IMR-90 (cell line): ENCODE results near the gene DICER1. TPM values are rescaled to one million over a fixed set of nuclear protein-coding genes. Genes with fewer than 3 reads are reported as not detected.
A peak's percentile ranks its signal among the peaks of the same experiment; 100 is the strongest.

Experiments
- ATAC-seq: fragments of 200-7000 bp; cut with Tn5 transposase; 2 replicates; pipeline ENCODE4 v1.9.1; 2020; ENCODE audit warnings: low read depth, mild to moderate bottlenecking, moderate library complexity
- BruUV-seq: library from RNA; stranded (reverse); fragments of 400-500 nt; replicated peaks from 2 replicates; lab custom pipeline; 2021; lab: Mats Ljungman, UMichigan
- CTCF ChIA-PET: fragments of 300-600 bp; formaldehyde crosslinking; extraction: SDS; loops from one replicate; lab custom pipeline; 2021; ENCODE audit warnings: antibody characterized with exemption; lab: Yijun Ruan, JAX
- POLR2A ChIA-PET: fragments of 300-600 bp; sonication (Branson Sonifier 250); formaldehyde crosslinking; loops from one replicate; lab custom pipeline; 2022; ENCODE audit warnings: antibody characterized with exemption; ENCODE audit not compliant: unreplicated experiment; lab: Charles Lee
- DNase-seq: peaks from one replicate; pipeline ENCODE4 v3.0.0; 2013
- H2AFZ ChIP-seq: replicated peaks from 2 replicates; pipeline ENCODE3; 2013; ENCODE audit warnings: low read length, mild to moderate bottlenecking; ENCODE audit not compliant: poor library complexity
- H2AK5ac ChIP-seq: 2 replicates; pipeline ENCODE4 v1.6.1; 2013; ENCODE audit warnings: low read depth, low read length, inconsistent platforms
- H2AK9ac ChIP-seq: replicated peaks from 2 replicates; pipeline ENCODE3; 2013; ENCODE audit warnings: mild to moderate bottlenecking, low read depth, low read length, moderate library complexity; ENCODE audit not compliant: poor library complexity
- H2BK120ac ChIP-seq: 2 replicates; pipeline ENCODE4 v1.6.1; 2013; ENCODE audit warnings: low read depth, low read length, inconsistent platforms
- H2BK15ac ChIP-seq: 3 replicates; pipeline ENCODE4 v1.6.1; 2013; ENCODE audit warnings: low read depth, low read length, inconsistent platforms
- H2BK20ac ChIP-seq: 2 replicates; pipeline ENCODE4 v1.6.1; 2013; ENCODE audit warnings: low read depth, mild to moderate bottlenecking, inconsistent platforms, low read length, moderate library complexity
- H2BK5ac ChIP-seq: 2 replicates; pipeline ENCODE4 v1.6.1; 2013; ENCODE audit warnings: mild to moderate bottlenecking, low read depth, low read length, inconsistent platforms; ENCODE audit not compliant: poor library complexity, severe bottlenecking
- H3K14ac ChIP-seq: replicated peaks from 2 replicates; pipeline ENCODE4 v1.6.1; 2013; ENCODE audit warnings: low read depth, low read length, inconsistent platforms
- H3K18ac ChIP-seq: 2 replicates; pipeline ENCODE4 v1.6.1; 2013; ENCODE audit warnings: low read depth, low read length, control low read depth
- H3K23ac ChIP-seq: 2 replicates; pipeline ENCODE4 v1.6.1; 2013; ENCODE audit warnings: low read depth, low read length, inconsistent platforms
- H3K27ac ChIP-seq: 2 replicates; pipeline ENCODE4 v1.5.1; 2013; ENCODE audit warnings: mild to moderate bottlenecking, control low read depth, low read length; ENCODE audit not compliant: insufficient read depth
- H3K27me3 ChIP-seq: 2 replicates; pipeline ENCODE4 v1.6.1; 2013; ENCODE audit warnings: low read length; ENCODE audit not compliant: control insufficient read depth, insufficient read depth
- H3K36me3 ChIP-seq: 2 replicates; pipeline ENCODE4 v1.6.1; 2013; ENCODE audit warnings: low read length, mixed read lengths; ENCODE audit not compliant: control insufficient read depth, insufficient read depth
- H3K4ac ChIP-seq: 2 replicates; pipeline ENCODE4 v1.6.1; 2013; ENCODE audit warnings: low read depth, low read length, inconsistent platforms
- H3K4me1 ChIP-seq: 2 replicates; pipeline ENCODE4 v1.6.1; 2013; ENCODE audit warnings: low read length, mixed read lengths; ENCODE audit not compliant: control insufficient read depth, insufficient read depth
- H3K4me2 ChIP-seq: 2 replicates; pipeline ENCODE4 v1.6.1; 2013; ENCODE audit warnings: low read depth, mild to moderate bottlenecking, control low read depth, low read length, moderate library complexity
- H3K4me3 ChIP-seq: 2 replicates; pipeline ENCODE4 v1.5.1; 2013; ENCODE audit warnings: low read depth, mild to moderate bottlenecking, control low read depth, low read length, moderate library complexity; ENCODE audit not compliant: insufficient read depth
- H3K56ac ChIP-seq: 2 replicates; pipeline ENCODE4 v1.6.1; 2013; ENCODE audit warnings: low read length, inconsistent platforms; ENCODE audit not compliant: insufficient read depth; ENCODE audit errors: extremely low read depth
- H3K79me1 ChIP-seq, 2 experiments: 2 replicates each; pipeline ENCODE4 v1.6.1; 2013; ENCODE audit warnings: low read length in 2 of 2, inconsistent platforms in 1 of 2, low read depth in 1 of 2
- H3K9ac ChIP-seq: 2 replicates; pipeline ENCODE4 v1.6.1; 2013; ENCODE audit warnings: low read depth, low read length, control low read depth
- H3K9me1 ChIP-seq: 2 replicates; pipeline ENCODE4 v1.6.1; 2013; ENCODE audit warnings: low read length, inconsistent platforms; ENCODE audit not compliant: insufficient read depth
- H3K9me3 ChIP-seq: 2 replicates; pipeline ENCODE4 v1.6.1; 2013; ENCODE audit warnings: low read length; ENCODE audit not compliant: control insufficient read depth, insufficient read depth
- H4K20me1 ChIP-seq: 2 replicates; pipeline ENCODE4 v1.6.1; 2013; ENCODE audit warnings: low read length, inconsistent platforms; ENCODE audit not compliant: insufficient read depth
- H4K5ac ChIP-seq: 2 replicates; pipeline ENCODE4 v1.6.1; 2013; ENCODE audit warnings: mild to moderate bottlenecking, low read depth, low read length, control low read depth
- H4K8ac ChIP-seq, 2 experiments: 2 replicates each; pipeline ENCODE4 v1.6.1; 2013; ENCODE audit warnings: low read depth in 2 of 2, low read length in 2 of 2, control low read depth in 1 of 2, inconsistent platforms in 1 of 2
- H4K91ac ChIP-seq: 2 replicates; pipeline ENCODE4 v1.6.1; 2013; ENCODE audit warnings: low read depth, low read length, inconsistent platforms; ENCODE audit not compliant: insufficient read depth
- BHLHE40 ChIP-seq: fragments of 150-350 bp; IDR thresholded peaks from 2 replicates; pipeline ENCODE4 v1.6.1; 2016; ENCODE audit warnings: mild to moderate bottlenecking, low read depth, low read length
- CEBPB ChIP-seq: IDR thresholded peaks from 2 replicates; pipeline ENCODE4 v1.6.1; 2012; ENCODE audit warnings: low read depth, low read length, improper control_type of control experiment
- CHD1 ChIP-seq: IDR thresholded peaks from 2 replicates; pipeline ENCODE4 v1.6.1; 2012; ENCODE audit warnings: low read depth, low read length, improper control_type of control experiment
- FOS ChIP-seq: fragments of 150-350 bp; IDR thresholded peaks from 2 replicates; pipeline ENCODE4 v1.6.1; 2016; ENCODE audit warnings: low read depth, low read length
- MAFK ChIP-seq: IDR thresholded peaks from 2 replicates; pipeline ENCODE4 v1.6.1; 2012; ENCODE audit warnings: low read depth, low read length, improper control_type of control experiment
- MAZ ChIP-seq: IDR thresholded peaks from 2 replicates; pipeline ENCODE4 v1.6.1; 2012; ENCODE audit warnings: low read depth, mild to moderate bottlenecking, low read length, improper control_type of control experiment, moderate library complexity, borderline replicate concordance
- NFE2L2 ChIP-seq: fragments of 150-350 bp; IDR thresholded peaks from 2 replicates; pipeline ENCODE4 v1.6.1; 2016; ENCODE audit warnings: low read depth, mild to moderate bottlenecking, low read length
- POLR2A ChIP-seq: IDR thresholded peaks from 2 replicates; pipeline ENCODE4 v1.6.1; 2012; ENCODE audit warnings: mild to moderate bottlenecking, low read depth, low read length
- RAD21 ChIP-seq: IDR thresholded peaks from 2 replicates; pipeline ENCODE4 v1.6.1; 2012; ENCODE audit warnings: low read length, improper control_type of control experiment
- RCOR1 ChIP-seq: IDR thresholded peaks from 2 replicates; pipeline ENCODE4 v1.6.1; 2012; ENCODE audit warnings: mild to moderate bottlenecking, low read length, improper control_type of control experiment; ENCODE audit not compliant: insufficient replicate concordance
- RFX5 ChIP-seq: IDR thresholded peaks from 2 replicates; pipeline ENCODE4 v1.8.0; 2012; ENCODE audit warnings: low read depth, mild to moderate bottlenecking, low read length, moderate library complexity
- SMC3 ChIP-seq: fragments of 150-350 bp; IDR thresholded peaks from 2 replicates; pipeline ENCODE4 v1.6.1; 2016; ENCODE audit warnings: low read depth, mild to moderate bottlenecking, antibody characterized with exemption, low read length, moderate library complexity
- WGBS, 2 experiments: methylation state at CpG; one replicate each; pipeline versions ENCODE4 v1.1.5 to v1.1.7; 2013; ENCODE audit warnings: missing lambda C conversion rate in 2 of 2; ENCODE audit not compliant: insufficient read length in 1 of 2; ENCODE audit errors: extremely low coverage in 2 of 2; 5-methylcytosine and 5-hydroxymethylcytosine counted together
- dilution Hi-C: fragments of 300-500 bp; cut with HindIII; formaldehyde crosslinking; loops from one replicate; pipeline ENCODE4 v1.14.3; 2018; ENCODE audit warnings: low sequenced_read_pairs; ENCODE audit not compliant: unreplicated experiment
- in situ Hi-C: fragments of 300-500 bp; cut with MboI; formaldehyde crosslinking; loops from 3 replicates; pipeline ENCODE4 v1.14.3; 2019; ENCODE audit warnings: low sequenced_read_pairs, inconsistent platforms, mixed read lengths
- intact Hi-C: fragments of 100-400 bp; cut with micrococcal nuclease; formaldehyde crosslinking; loops from 2 replicates; pipeline ENCODE4 v1.10.0; 2022
- polyA plus RNA-seq, 3 experiments: library from polyadenylated mRNA; depleted of rRNA; stranded (reverse); fragments of >200 nt; gene quantifications; 2 replicates each; pipeline ENCODE4 v1.2.3, GENCODE V29; 2012; ENCODE audit warnings: low replicate concordance in 1 of 3
- total RNA-seq: library from RNA; depleted of rRNA; stranded (reverse); fragments of >200 nt; gene quantifications from 2 replicates; pipeline ENCODE4 v1.2.3, GENCODE V29; 2012
- TF ChIP-seq, protein P1 (sequence below): fragments of 150-350 bp; IDR thresholded peaks from 2 replicates; pipeline ENCODE4 v1.6.1; 2017; ENCODE audit warnings: mild to moderate bottlenecking, antibody characterized with exemption, low read length, low read depth
- TF ChIP-seq, protein P2 (sequence below): conservative IDR thresholded peaks from 2 replicates; pipeline ENCODE4 v1.5.1; 2012; ENCODE audit warnings: mild to moderate bottlenecking, low read depth, low read length, improper control_type of control experiment
- TF ChIP-seq, protein P3 (sequence below): fragments of 150-350 bp; IDR thresholded peaks from 2 replicates; pipeline ENCODE4 v1.6.1; 2016; ENCODE audit warnings: low read depth, mild to moderate bottlenecking, low read length, moderate library complexity, borderline replicate concordance

DICER1 gene
- total and polyA plus RNA-seq, 2 of the 4 experiments (the other 2 are of a cell fraction) = 9.7 to 49.5 TPM

DNA sequence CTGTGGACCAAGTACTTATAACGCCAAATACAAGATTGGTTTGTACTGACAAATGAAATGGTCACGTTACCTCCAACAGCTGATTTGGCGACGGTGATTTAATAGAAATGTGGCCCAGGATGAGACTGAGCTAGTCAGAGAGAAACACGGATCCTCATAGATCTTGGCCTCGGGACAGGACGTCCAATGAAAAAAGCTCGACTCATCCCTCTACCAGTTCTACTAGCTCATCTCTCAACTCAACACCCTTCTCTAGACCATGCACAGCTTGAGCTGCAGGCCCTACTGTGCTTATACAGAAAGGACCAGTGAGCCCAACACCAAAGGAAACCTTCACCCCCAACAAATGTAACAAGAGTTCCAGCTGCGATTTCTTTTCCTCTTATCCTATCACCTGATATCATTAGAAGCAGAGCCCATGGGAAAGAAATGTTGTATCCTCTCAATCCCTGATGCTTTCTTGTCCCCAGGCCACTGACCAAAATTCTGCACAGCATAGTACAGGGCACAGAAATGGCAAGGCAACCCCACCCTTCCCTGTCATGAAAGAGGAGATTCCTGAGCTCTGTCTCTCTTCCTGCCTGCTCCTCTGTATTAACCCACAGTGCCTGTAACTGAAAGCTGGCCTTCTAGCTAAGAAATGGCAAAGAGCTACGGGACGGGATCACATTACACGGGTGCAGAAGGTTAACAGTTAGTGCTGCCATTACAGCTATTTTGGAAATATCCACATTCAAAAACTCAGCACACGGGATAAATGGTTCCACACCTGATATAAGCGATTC is 39.2 kb downstream of the DICER1 start:
- Histone ChIP-seq H2BK20ac (no peak overlapping the region), H3K79me1 (peaks cover 28 to 39% of the 10 kb centered on the region in 2 experiments), H3K36me3 (peaks cover 11% of the 10 kb centered on the region), H4K20me1 (no peaks in the 10 kb centered on the region), H4K91ac (no peak overlapping the region), H3K27ac (no peak overlapping the region), H2BK120ac (no peak overlapping the region), H2BK5ac (no peak overlapping the region), H3K9ac (no peak overlapping the region), H3K4ac (no peak overlapping the region), H3K14ac (no peak overlapping the region), H3K23ac (no peak overlapping the region), H3K9me1 (no peaks in the 10 kb centered on the region; the same call in none of the 2 replicates), H3K4me3 (no peak overlapping the region), H2AFZ (no peak overlapping the region), H4K8ac (no peak overlapping the region), H3K9me3 (no peaks in the 10 kb centered on the region), H2AK9ac (no peak overlapping the region), H3K56ac (no peak overlapping the region), H3K27me3 (no peaks in the 10 kb centered on the region), H3K18ac (no peak overlapping the region), H4K5ac (no peak overlapping the region), H2AK5ac (no peak overlapping the region), H2BK15ac (no peak overlapping the region), H3K4me1 (no peaks in the 10 kb centered on the region), H3K4me2 (no peak overlapping the region)
- POLR2A ChIA-PET = no interaction called here
- CTCF ChIA-PET = interaction anchor here (0.7 to 1.3 kb wide), 4 partner anchors 14 to 1978 kb away, joined by 3 to 5 read pairs (median 3); no protein-coding TSS in a partner anchor
- ATAC-seq = no peak
- dilution Hi-C loops = no loop called here
- DNase-seq = peak; percentile 8
- BruUV-seq = no TSS peak
- 60% methylated on average over 1 of the region's 14 CpGs; no CpG with 5 or more reads in 1 of the 2 experiments for WGBS, 2 experiments
- in situ Hi-C loops = no loop called here
- intact Hi-C loops = no loop called here
- TF ChIP-seq MAZ = no peak
- no peak for TF ChIP-seq MAFK
- no peak for TF ChIP-seq CHD1
- TF ChIP-seq RFX5 = no peak
- TF ChIP-seq, protein P1, sequence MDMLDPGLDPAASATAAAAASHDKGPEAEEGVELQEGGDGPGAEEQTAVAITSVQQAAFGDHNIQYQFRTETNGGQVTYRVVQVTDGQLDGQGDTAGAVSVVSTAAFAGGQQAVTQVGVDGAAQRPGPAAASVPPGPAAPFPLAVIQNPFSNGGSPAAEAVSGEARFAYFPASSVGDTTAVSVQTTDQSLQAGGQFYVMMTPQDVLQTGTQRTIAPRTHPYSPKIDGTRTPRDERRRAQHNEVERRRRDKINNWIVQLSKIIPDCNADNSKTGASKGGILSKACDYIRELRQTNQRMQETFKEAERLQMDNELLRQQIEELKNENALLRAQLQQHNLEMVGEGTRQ = no peak
- TF ChIP-seq, protein P2, sequence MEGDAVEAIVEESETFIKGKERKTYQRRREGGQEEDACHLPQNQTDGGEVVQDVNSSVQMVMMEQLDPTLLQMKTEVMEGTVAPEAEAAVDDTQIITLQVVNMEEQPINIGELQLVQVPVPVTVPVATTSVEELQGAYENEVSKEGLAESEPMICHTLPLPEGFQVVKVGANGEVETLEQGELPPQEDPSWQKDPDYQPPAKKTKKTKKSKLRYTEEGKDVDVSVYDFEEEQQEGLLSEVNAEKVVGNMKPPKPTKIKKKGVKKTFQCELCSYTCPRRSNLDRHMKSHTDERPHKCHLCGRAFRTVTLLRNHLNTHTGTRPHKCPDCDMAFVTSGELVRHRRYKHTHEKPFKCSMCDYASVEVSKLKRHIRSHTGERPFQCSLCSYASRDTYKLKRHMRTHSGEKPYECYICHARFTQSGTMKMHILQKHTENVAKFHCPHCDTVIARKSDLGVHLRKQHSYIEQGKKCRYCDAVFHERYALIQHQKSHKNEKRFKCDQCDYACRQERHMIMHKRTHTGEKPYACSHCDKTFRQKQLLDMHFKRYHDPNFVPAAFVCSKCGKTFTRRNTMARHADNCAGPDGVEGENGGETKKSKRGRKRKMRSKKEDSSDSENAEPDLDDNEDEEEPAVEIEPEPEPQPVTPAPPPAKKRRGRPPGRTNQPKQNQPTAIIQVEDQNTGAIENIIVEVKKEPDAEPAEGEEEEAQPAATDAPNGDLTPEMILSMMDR = no peak
- TF ChIP-seq RCOR1 = no peak
- no peak for TF ChIP-seq NFE2L2
- TF ChIP-seq, protein P3, sequence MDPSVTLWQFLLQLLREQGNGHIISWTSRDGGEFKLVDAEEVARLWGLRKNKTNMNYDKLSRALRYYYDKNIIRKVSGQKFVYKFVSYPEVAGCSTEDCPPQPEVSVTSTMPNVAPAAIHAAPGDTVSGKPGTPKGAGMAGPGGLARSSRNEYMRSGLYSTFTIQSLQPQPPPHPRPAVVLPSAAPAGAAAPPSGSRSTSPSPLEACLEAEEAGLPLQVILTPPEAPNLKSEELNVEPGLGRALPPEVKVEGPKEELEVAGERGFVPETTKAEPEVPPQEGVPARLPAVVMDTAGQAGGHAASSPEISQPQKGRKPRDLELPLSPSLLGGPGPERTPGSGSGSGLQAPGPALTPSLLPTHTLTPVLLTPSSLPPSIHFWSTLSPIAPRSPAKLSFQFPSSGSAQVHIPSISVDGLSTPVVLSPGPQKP = no peak
- TF ChIP-seq RAD21 = no peak
- TF ChIP-seq SMC3 = no peak
- no peak for TF ChIP-seq POLR2A
- no peak for TF ChIP-seq BHLHE40
- TF ChIP-seq FOS = no peak
- TF ChIP-seq CEBPB = no peak
